IMR-90 (cell line): ENCODE data around the gene FAM151A. TPM values are rescaled to one million over a fixed set of nuclear protein-coding genes. Genes with fewer than 3 reads are reported as not detected.

Experiments used
- ATAC-seq: fragments of 200-7000 bp; cut with Tn5 transposase; 2 replicates; pipeline ENCODE4 v1.9.1; 2020; ENCODE audit warnings: low read depth, mild to moderate bottlenecking, moderate library complexity
- BruUV-seq: library from RNA; stranded (reverse); fragments of 400-500 nt; replicated peaks from 2 replicates; lab custom pipeline; 2021; lab: Mats Ljungman, UMichigan
- CTCF ChIA-PET: fragments of 300-600 bp; formaldehyde crosslinking; extraction: SDS; loops from one replicate; lab custom pipeline; 2021; ENCODE audit warnings: antibody characterized with exemption; lab: Yijun Ruan, JAX
- POLR2A ChIA-PET: fragments of 300-600 bp; sonication (Branson Sonifier 250); formaldehyde crosslinking; loops from one replicate; lab custom pipeline; 2022; ENCODE audit warnings: antibody characterized with exemption; ENCODE audit not compliant: unreplicated experiment; lab: Charles Lee
- DNase-seq: peaks from one replicate; pipeline ENCODE4 v3.0.0; 2013
- H2AFZ ChIP-seq: replicated peaks from 2 replicates; pipeline ENCODE3; 2013; ENCODE audit warnings: low read length, mild to moderate bottlenecking; ENCODE audit not compliant: poor library complexity
- H2AK5ac ChIP-seq: 2 replicates; pipeline ENCODE4 v1.6.1; 2013; ENCODE audit warnings: low read depth, low read length, inconsistent platforms
- H2AK9ac ChIP-seq: replicated peaks from 2 replicates; pipeline ENCODE3; 2013; ENCODE audit warnings: mild to moderate bottlenecking, low read depth, low read length, moderate library complexity; ENCODE audit not compliant: poor library complexity
- H2BK120ac ChIP-seq: 2 replicates; pipeline ENCODE4 v1.6.1; 2013; ENCODE audit warnings: low read depth, low read length, inconsistent platforms
- H2BK15ac ChIP-seq: 3 replicates; pipeline ENCODE4 v1.6.1; 2013; ENCODE audit warnings: low read depth, low read length, inconsistent platforms
- H2BK20ac ChIP-seq: 2 replicates; pipeline ENCODE4 v1.6.1; 2013; ENCODE audit warnings: low read depth, mild to moderate bottlenecking, inconsistent platforms, low read length, moderate library complexity
- H2BK5ac ChIP-seq: 2 replicates; pipeline ENCODE4 v1.6.1; 2013; ENCODE audit warnings: mild to moderate bottlenecking, low read depth, low read length, inconsistent platforms; ENCODE audit not compliant: poor library complexity, severe bottlenecking
- H3K14ac ChIP-seq: replicated peaks from 2 replicates; pipeline ENCODE4 v1.6.1; 2013; ENCODE audit warnings: low read depth, low read length, inconsistent platforms
- H3K18ac ChIP-seq: 2 replicates; pipeline ENCODE4 v1.6.1; 2013; ENCODE audit warnings: low read depth, low read length, control low read depth
- H3K23ac ChIP-seq: 2 replicates; pipeline ENCODE4 v1.6.1; 2013; ENCODE audit warnings: low read depth, low read length, inconsistent platforms
- H3K27ac ChIP-seq: 2 replicates; pipeline ENCODE4 v1.5.1; 2013; ENCODE audit warnings: mild to moderate bottlenecking, control low read depth, low read length; ENCODE audit not compliant: insufficient read depth
- H3K27me3 ChIP-seq: 2 replicates; pipeline ENCODE4 v1.6.1; 2013; ENCODE audit warnings: low read length; ENCODE audit not compliant: control insufficient read depth, insufficient read depth
- H3K36me3 ChIP-seq: 2 replicates; pipeline ENCODE4 v1.6.1; 2013; ENCODE audit warnings: low read length, mixed read lengths; ENCODE audit not compliant: control insufficient read depth, insufficient read depth
- H3K4ac ChIP-seq: 2 replicates; pipeline ENCODE4 v1.6.1; 2013; ENCODE audit warnings: low read depth, low read length, inconsistent platforms
- H3K4me1 ChIP-seq: 2 replicates; pipeline ENCODE4 v1.6.1; 2013; ENCODE audit warnings: low read length, mixed read lengths; ENCODE audit not compliant: control insufficient read depth, insufficient read depth
- H3K4me2 ChIP-seq: 2 replicates; pipeline ENCODE4 v1.6.1; 2013; ENCODE audit warnings: low read depth, mild to moderate bottlenecking, control low read depth, low read length, moderate library complexity
- H3K4me3 ChIP-seq: 2 replicates; pipeline ENCODE4 v1.5.1; 2013; ENCODE audit warnings: low read depth, mild to moderate bottlenecking, control low read depth, low read length, moderate library complexity; ENCODE audit not compliant: insufficient read depth
- H3K56ac ChIP-seq: 2 replicates; pipeline ENCODE4 v1.6.1; 2013; ENCODE audit warnings: low read length, inconsistent platforms; ENCODE audit not compliant: insufficient read depth; ENCODE audit errors: extremely low read depth
- H3K79me1 ChIP-seq, 2 experiments: 2 replicates each; pipeline ENCODE4 v1.6.1; 2013; ENCODE audit warnings: low read length in 2 of 2, inconsistent platforms in 1 of 2, low read depth in 1 of 2
- H3K9ac ChIP-seq: 2 replicates; pipeline ENCODE4 v1.6.1; 2013; ENCODE audit warnings: low read depth, low read length, control low read depth
- H3K9me1 ChIP-seq: 2 replicates; pipeline ENCODE4 v1.6.1; 2013; ENCODE audit warnings: low read length, inconsistent platforms; ENCODE audit not compliant: insufficient read depth
- H3K9me3 ChIP-seq: 2 replicates; pipeline ENCODE4 v1.6.1; 2013; ENCODE audit warnings: low read length; ENCODE audit not compliant: control insufficient read depth, insufficient read depth
- H4K20me1 ChIP-seq: 2 replicates; pipeline ENCODE4 v1.6.1; 2013; ENCODE audit warnings: low read length, inconsistent platforms; ENCODE audit not compliant: insufficient read depth
- H4K5ac ChIP-seq: 2 replicates; pipeline ENCODE4 v1.6.1; 2013; ENCODE audit warnings: mild to moderate bottlenecking, low read depth, low read length, control low read depth
- H4K8ac ChIP-seq, 2 experiments: 2 replicates each; pipeline ENCODE4 v1.6.1; 2013; ENCODE audit warnings: low read depth in 2 of 2, low read length in 2 of 2, control low read depth in 1 of 2, inconsistent platforms in 1 of 2
- H4K91ac ChIP-seq: 2 replicates; pipeline ENCODE4 v1.6.1; 2013; ENCODE audit warnings: low read depth, low read length, inconsistent platforms; ENCODE audit not compliant: insufficient read depth
- CHD1 ChIP-seq: IDR thresholded peaks from 2 replicates; pipeline ENCODE4 v1.6.1; 2012; ENCODE audit warnings: low read depth, low read length, improper control_type of control experiment
- RAD21 ChIP-seq: IDR thresholded peaks from 2 replicates; pipeline ENCODE4 v1.6.1; 2012; ENCODE audit warnings: low read length, improper control_type of control experiment
- RCOR1 ChIP-seq: IDR thresholded peaks from 2 replicates; pipeline ENCODE4 v1.6.1; 2012; ENCODE audit warnings: mild to moderate bottlenecking, low read length, improper control_type of control experiment; ENCODE audit not compliant: insufficient replicate concordance
- WGBS, 2 experiments: methylation state at CpG; one replicate each; pipeline versions ENCODE4 v1.1.5 to v1.1.7; 2013; ENCODE audit warnings: missing lambda C conversion rate in 2 of 2; ENCODE audit not compliant: insufficient read length in 1 of 2; ENCODE audit errors: extremely low coverage in 2 of 2; 5-methylcytosine and 5-hydroxymethylcytosine counted together
- dilution Hi-C: fragments of 300-500 bp; cut with HindIII; formaldehyde crosslinking; loops from one replicate; pipeline ENCODE4 v1.14.3; 2018; ENCODE audit warnings: low sequenced_read_pairs; ENCODE audit not compliant: unreplicated experiment
- in situ Hi-C: fragments of 300-500 bp; cut with MboI; formaldehyde crosslinking; loops from 3 replicates; pipeline ENCODE4 v1.14.3; 2019; ENCODE audit warnings: low sequenced_read_pairs, inconsistent platforms, mixed read lengths
- intact Hi-C: fragments of 100-400 bp; cut with micrococcal nuclease; formaldehyde crosslinking; loops from 2 replicates; pipeline ENCODE4 v1.10.0; 2022
- polyA plus RNA-seq, 3 experiments: library from polyadenylated mRNA; depleted of rRNA; stranded (reverse); fragments of >200 nt; gene quantifications; 2 replicates each; pipeline ENCODE4 v1.2.3, GENCODE V29; 2012; ENCODE audit warnings: low replicate concordance in 1 of 3
- total RNA-seq: library from RNA; depleted of rRNA; stranded (reverse); fragments of >200 nt; gene quantifications from 2 replicates; pipeline ENCODE4 v1.2.3, GENCODE V29; 2012
- TF ChIP-seq, protein P1 (sequence below): conservative IDR thresholded peaks from 2 replicates; pipeline ENCODE4 v1.5.1; 2012; ENCODE audit warnings: mild to moderate bottlenecking, low read depth, low read length, improper control_type of control experiment
- TF ChIP-seq, protein P2 (sequence below): fragments of 150-350 bp; IDR thresholded peaks from 2 replicates; pipeline ENCODE4 v1.6.1; 2016; ENCODE audit warnings: low read depth, mild to moderate bottlenecking, low read length, moderate library complexity, borderline replicate concordance

Gene FAM151A
- total and polyA plus RNA-seq, 2 of the 4 experiments (the other 2 are of a cell fraction), result not detected

DNA sequence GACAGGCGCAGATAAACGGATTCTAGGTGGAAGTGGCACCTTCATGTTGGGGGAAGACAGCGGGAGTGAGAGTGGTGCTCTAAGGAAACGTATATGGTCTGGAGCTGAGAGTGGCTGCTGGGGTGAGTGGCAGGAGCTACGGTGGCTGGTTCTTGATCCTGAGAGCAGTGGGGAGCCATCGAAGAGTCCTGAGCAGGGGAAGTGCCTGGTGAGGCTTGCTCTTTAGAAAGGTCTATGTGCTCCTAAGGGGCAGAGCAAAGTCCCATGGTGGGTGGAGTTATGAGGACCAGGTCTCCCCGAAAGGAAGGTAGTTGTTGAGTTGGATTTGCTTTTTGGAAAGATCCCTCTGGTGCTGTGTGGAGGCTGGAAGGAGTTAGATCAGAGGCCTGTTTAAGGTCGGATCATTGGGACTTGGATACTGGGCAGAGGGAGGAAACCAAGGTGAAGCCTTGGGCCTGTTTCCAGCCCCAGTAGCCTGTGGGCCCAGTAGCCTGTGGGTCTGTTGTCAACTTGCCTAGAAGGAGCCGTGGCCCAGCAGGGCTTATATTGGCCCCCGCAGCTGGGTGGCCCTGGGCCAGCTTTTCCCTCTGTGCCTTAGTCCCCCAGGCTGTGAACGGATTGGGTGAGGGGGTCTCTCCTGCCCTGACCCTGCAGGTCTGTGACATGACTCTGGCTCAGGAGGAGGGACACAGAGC lies 42.3 kb downstream of the FAM151A start:
- dilution Hi-C loops, result no loop called here
- 72% methylated on average over 4 of the region's 11 CpGs; no CpG with 5 or more reads in 1 of the 2 experiments for WGBS, 2 experiments

More for the DNA sequence above, 42.3 kb downstream of the FAM151A start:
- no peak for DNase-seq
- Histone ChIP-seq H3K9me3 (no peaks in the 10 kb centered on the region), H3K23ac (no peak overlapping the region), H3K4me2 (no peak overlapping the region), H4K20me1 (no peaks in the 10 kb centered on the region), H3K14ac (0 out of 2 replicates have a peak overlapping the region, but pooled peaks have one; percentile 29), H3K4me1 (peaks cover 3% of the 10 kb centered on the region; the same call in 1 of the 2 replicates), H2AK5ac (no peak overlapping the region), H2BK20ac (no peak overlapping the region; the same call in 1 of the 2 replicates), H3K4ac (peak overlapping the region; percentile 64), H2BK120ac (no peak overlapping the region), H3K79me1 (no peaks in the 10 kb centered on the region), H3K36me3 (no peaks in the 10 kb centered on the region), H2BK15ac (no peak overlapping the region), H2AFZ (peak overlapping the region; percentile 87), H4K91ac (no peak overlapping the region; the same call in 1 of the 2 replicates), H3K18ac (no peak overlapping the region), H4K5ac (no peak overlapping the region; the same call in 1 of the 2 replicates), H3K56ac (no peak overlapping the region), H3K9ac (no peak overlapping the region), H3K27me3 (peaks cover 2% of the 10 kb centered on the region; the same call in 1 of the 2 replicates), H4K8ac (peak overlapping the region in 1 of 2 experiments; percentile 22; a peak in 1 of 4 replicates), H3K4me3 (no peak overlapping the region), H2BK5ac (no peak overlapping the region), H3K9me1 (no peaks in the 10 kb centered on the region; the same call in 1 of the 2 replicates), H2AK9ac (peak overlapping the region; percentile 71), H3K27ac (no peak overlapping the region)
- in situ Hi-C loops, result no loop called here
- intact Hi-C loops, result no loop called here
- TF ChIP-seq RCOR1 (no peak), CHD1 (no peak), RAD21 (no peak)
- TF ChIP-seq, protein P1, sequence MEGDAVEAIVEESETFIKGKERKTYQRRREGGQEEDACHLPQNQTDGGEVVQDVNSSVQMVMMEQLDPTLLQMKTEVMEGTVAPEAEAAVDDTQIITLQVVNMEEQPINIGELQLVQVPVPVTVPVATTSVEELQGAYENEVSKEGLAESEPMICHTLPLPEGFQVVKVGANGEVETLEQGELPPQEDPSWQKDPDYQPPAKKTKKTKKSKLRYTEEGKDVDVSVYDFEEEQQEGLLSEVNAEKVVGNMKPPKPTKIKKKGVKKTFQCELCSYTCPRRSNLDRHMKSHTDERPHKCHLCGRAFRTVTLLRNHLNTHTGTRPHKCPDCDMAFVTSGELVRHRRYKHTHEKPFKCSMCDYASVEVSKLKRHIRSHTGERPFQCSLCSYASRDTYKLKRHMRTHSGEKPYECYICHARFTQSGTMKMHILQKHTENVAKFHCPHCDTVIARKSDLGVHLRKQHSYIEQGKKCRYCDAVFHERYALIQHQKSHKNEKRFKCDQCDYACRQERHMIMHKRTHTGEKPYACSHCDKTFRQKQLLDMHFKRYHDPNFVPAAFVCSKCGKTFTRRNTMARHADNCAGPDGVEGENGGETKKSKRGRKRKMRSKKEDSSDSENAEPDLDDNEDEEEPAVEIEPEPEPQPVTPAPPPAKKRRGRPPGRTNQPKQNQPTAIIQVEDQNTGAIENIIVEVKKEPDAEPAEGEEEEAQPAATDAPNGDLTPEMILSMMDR, result no peak
- TF ChIP-seq, protein P2, sequence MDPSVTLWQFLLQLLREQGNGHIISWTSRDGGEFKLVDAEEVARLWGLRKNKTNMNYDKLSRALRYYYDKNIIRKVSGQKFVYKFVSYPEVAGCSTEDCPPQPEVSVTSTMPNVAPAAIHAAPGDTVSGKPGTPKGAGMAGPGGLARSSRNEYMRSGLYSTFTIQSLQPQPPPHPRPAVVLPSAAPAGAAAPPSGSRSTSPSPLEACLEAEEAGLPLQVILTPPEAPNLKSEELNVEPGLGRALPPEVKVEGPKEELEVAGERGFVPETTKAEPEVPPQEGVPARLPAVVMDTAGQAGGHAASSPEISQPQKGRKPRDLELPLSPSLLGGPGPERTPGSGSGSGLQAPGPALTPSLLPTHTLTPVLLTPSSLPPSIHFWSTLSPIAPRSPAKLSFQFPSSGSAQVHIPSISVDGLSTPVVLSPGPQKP, result no peak
- BruUV-seq, result no TSS peak
- POLR2A ChIA-PET, result no interaction called here
- ATAC-seq, result no peak; the same call in 1 of the 2 replicates
- CTCF ChIA-PET, result interaction anchor here (0.7 kb wide), 1 partner anchor 16 kb away, joined by 3 read pairs; no protein-coding TSS in a partner anchor
